HL-60 (cell line): Measurements from ENCODE around the gene C17orf78.

Experiments used
- DNase-seq, 2 experiments: peaks; one replicate each; pipeline ENCODE4 v3.0.0-alpha.2; 2010 to 2020; ENCODE audit warnings: low read depth in 1 of 2, low spot score in 1 of 2
- H3K27ac ChIP-seq: fragments of 250-450 bp; sonication (Bioruptor Pico); replicated peaks from 2 replicates; pipeline ENCODE4 v1.5.1; 2020; ENCODE audit warnings: mild to moderate bottlenecking, moderate library complexity
- H3K27me3 ChIP-seq: fragments of 250-450 bp; sonication (Bioruptor Pico); 2 replicates; pipeline ENCODE4 v1.5.1; 2021; ENCODE audit warnings: mild to moderate bottlenecking, moderate library complexity; ENCODE audit not compliant: insufficient read depth, poor library complexity, severe bottlenecking
- H3K4me3 ChIP-seq: replicated peaks from 2 replicates; pipeline ENCODE4 v1.5.1; 2011; ENCODE audit warnings: mild to moderate bottlenecking, control low read depth, low read length; ENCODE audit not compliant: insufficient read depth
- CTCF ChIP-seq: IDR thresholded peaks from one replicate; pipeline ENCODE4 v1.5.1; 2011; ENCODE audit warnings: low read length, control low read depth, inconsistent platforms; ENCODE audit not compliant: insufficient read depth
- GABPA ChIP-seq: IDR thresholded peaks from 2 replicates; pipeline ENCODE4 v1.6.1; 2012; ENCODE audit warnings: low read depth
- POLR2AphosphoS5 ChIP-seq: IDR thresholded peaks from 2 replicates; pipeline ENCODE4 v1.6.1; 2012; ENCODE audit warnings: low read depth
- REST ChIP-seq: IDR thresholded peaks from 2 replicates; pipeline ENCODE4 v1.6.1; 2012; ENCODE audit warnings: low read depth; ENCODE audit not compliant: insufficient replicate concordance
- SPI1 ChIP-seq: IDR thresholded peaks from 2 replicates; pipeline ENCODE4 v1.6.1; 2012; ENCODE audit warnings: low read depth, mild to moderate bottlenecking, borderline replicate concordance

The C17orf78 gene

DNA sequence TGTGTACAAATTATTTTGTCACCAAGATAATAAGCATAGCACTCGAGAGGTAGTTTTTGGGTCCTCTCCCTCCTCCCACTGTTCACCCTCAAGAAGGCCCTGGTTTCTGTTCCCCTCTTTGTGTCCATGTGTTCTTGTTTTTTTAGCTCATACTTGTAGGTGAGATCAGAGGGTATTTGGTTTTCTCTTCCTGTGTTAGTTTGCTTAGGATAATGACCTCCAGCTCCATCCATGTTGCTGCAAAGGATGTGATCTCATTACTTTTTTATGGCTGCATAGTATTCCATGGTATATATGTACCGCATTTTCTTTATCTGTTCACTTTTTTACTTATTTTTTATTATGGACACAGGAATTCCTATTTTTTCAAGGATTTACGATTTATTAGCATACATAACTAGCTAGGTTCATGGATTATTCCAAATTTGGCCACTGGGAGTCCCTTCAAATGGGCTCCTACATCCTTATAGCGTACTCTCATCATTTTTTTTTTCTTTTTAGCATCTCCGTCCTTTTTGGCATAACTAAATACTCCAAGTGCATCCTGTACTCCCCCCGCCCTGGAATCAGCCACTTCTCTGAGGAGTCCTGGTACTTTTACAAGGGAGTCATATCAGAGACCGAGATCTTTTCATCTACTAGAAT lies 38.2 kb downstream of the C17orf78 start:
- no peak overlapping the region for H3K27ac ChIP-seq
- H3K27me3 ChIP-seq, result no peaks in the 10 kb centered on the region
- DNase-seq, result no peak
- no peak overlapping the region for H3K4me3 ChIP-seq
- TF ChIP-seq SPI1 (no peak), REST (no peak), GABPA (no peak), POLR2AphosphoS5 (no peak), CTCF (no peak)

- TF ChIP-seq SPI1 (no peak), GABPA (no peak), REST (no peak), CTCF (no peak), POLR2AphosphoS5 (no peak)
- Histone ChIP-seq H3K27ac (0 out of 2 replicates have a peak overlapping the region, but pooled peaks have one; percentile 11), H3K4me3 (no peak overlapping the region), H3K27me3 (no peaks in the 10 kb centered on the region)
- no peak for DNase-seq
Measured at GRCh38 chr17:37417852-37418251, 42.1 kb downstream of the C17orf78 start.

DNA sequence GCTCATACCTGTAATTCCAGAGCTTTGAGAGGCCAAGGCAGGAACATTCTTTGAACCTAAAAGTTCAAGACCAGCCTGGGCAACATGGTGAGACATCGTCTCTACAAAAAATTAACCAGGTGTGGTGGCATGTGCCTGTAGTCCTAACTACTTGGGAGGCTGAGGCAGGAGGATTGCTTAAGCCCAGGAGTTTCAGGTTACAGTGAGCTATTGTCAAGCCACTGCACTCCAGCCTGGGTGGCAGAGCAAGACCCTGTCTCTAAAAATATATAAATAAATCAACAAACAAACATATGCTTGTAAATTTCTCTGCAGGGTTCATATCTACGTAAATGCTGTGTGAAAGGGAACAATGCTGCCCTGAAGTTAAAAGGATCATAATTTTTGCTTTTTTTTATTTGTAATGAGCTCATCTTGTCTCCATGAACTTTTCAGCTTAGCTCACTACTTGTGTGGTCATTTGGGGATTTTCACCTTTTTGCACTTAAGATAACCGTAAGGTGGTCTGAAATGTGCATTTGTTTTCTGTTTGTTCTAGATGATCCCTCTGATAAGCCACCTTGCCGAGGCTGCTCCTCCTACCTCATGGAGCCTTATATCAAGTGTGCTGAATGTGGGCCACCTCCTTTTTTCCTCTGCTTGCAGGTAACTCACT lies 47.3 kb downstream of the C17orf78 start:
- DNase-seq, result no peak
- TF ChIP-seq CTCF (no peak), SPI1 (no peak), REST (no peak), POLR2AphosphoS5 (no peak), GABPA (no peak)
- Histone ChIP-seq H3K27ac (no peak overlapping the region), H3K27me3 (no peaks in the 10 kb centered on the region), H3K4me3 (no peak overlapping the region)
